Measurements from ENCODE around the gene MFSD11.
"Not testable (repeated sequence)": the region's sequence is repeated elsewhere in the genome, so short reads cannot be mapped to it uniquely, and the experiment has no call there.

The MFSD11 gene

GRCh38 chr17:76702076-76702475 is 35.8 kb upstream of the MFSD11 start:
- no peaks in the 10 kb centered on the region for H3K9me3 Mint-ChIP-seq
- peaks cover 22% of the 10 kb centered on the region for H3K27me3 Mint-ChIP-seq

DNA sequence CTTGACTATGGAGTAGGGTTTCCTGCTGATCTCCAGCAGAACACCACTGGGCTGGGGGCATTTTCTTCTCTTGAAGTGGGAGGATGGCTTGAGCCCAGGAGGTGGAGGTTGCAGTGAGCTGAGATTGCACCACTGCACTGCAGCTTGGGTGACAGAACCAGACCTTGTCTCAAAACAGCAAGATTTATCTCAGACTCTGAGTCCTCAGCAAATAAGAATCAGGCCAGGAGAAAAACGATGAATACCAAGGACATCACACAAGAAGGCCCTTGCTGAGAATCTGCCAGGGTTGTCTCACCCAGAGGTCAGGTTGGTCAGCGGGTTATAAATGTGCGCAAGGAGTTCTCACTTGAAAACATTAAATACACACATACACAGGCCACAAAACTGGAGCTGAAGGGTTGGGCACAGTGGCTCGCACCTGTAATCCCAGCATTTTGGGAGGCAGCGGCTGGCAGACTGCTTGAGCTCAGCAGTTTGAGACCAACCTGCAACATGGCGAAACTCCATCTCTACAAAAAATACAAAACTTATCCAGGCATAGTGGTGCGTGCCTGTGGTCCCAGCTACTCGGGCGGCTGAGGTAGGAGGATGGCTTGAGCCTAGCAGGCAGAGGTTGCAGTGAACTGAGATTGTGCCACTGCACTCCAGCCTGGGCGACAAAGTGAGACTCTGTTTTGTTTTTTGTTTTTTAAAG is 34.8 kb upstream of the MFSD11 start:
- peaks cover 6% of the 10 kb centered on the region for H3K4me1 Mint-ChIP-seq
- no peak overlapping the region for H3K27ac Mint-ChIP-seq
- H3K27me3 Mint-ChIP-seq: peaks cover 12% of the 10 kb centered on the region

More at GRCh38 chr17:76702076-76702475, 35.8 kb upstream of the MFSD11 start:
- no peak overlapping the region for H3K4me3 Mint-ChIP-seq
- no peak overlapping the region for H3K27ac Mint-ChIP-seq
- peaks cover 14% of the 10 kb centered on the region for H3K4me1 Mint-ChIP-seq
- H3K36me3 Mint-ChIP-seq: no peaks in the 10 kb centered on the region
- ATAC-seq: no peak

GRCh38 chr17:76704805-76705204 is 33.1 kb upstream of the MFSD11 start:
- Mint-ChIP-seq H3K4me3 (no peak overlapping the region), H3K4me1 (peaks cover 14% of the 10 kb centered on the region), H3K27me3 (no peaks in the 10 kb centered on the region), H3K36me3 (no peaks in the 10 kb centered on the region), H3K9me3 (no peaks in the 10 kb centered on the region), H3K27ac (no peak overlapping the region)
- no peak for ATAC-seq

More for the DNA sequence above, 34.8 kb upstream of the MFSD11 start:
- H3K9me3 Mint-ChIP-seq: no peaks in the 10 kb centered on the region
- ATAC-seq: no peak
- no peak overlapping the region for H3K4me3 Mint-ChIP-seq
- H3K36me3 Mint-ChIP-seq: no peaks in the 10 kb centered on the region

DNA sequence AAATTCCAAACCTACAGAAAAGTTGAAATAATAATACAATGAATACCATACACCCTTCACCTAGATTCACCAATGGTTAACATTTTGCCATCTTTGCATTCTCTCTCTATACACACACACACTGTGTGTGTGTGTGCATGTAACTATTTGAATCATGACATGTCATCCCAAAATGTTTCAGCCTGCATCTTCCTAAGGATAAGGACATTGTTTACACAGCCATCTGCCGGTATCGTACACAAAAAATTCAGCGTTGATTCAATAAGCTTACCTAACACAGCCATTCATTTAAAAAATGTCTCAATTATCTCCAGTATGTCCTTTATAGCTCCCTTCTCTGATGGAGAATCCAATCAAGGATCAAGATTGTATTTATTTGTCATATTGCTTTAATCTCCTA is 31.1 kb upstream of the MFSD11 start:
- no peak for ATAC-seq
- no peaks in the 10 kb centered on the region for H3K36me3 Mint-ChIP-seq
- no peaks in the 10 kb centered on the region for H3K27me3 Mint-ChIP-seq
- no peak overlapping the region for H3K27ac Mint-ChIP-seq
- H3K4me1 Mint-ChIP-seq: peaks cover 14% of the 10 kb centered on the region
- no peak overlapping the region for H3K4me3 Mint-ChIP-seq
- H3K9me3 Mint-ChIP-seq: no peaks in the 10 kb centered on the region

GRCh38 chr17:76707985-76708807 is 29.7 kb upstream of the MFSD11 start:
- no peak for ATAC-seq
- H3K9me3 Mint-ChIP-seq: no peaks in the 10 kb centered on the region
- H3K4me3 Mint-ChIP-seq: no peak overlapping the region
- H3K27me3 Mint-ChIP-seq: no peaks in the 10 kb centered on the region
- H3K36me3 Mint-ChIP-seq: peaks cover 5% of the 10 kb centered on the region
- peaks cover 14% of the 10 kb centered on the region for H3K4me1 Mint-ChIP-seq
- H3K27ac Mint-ChIP-seq: no peak overlapping the region

DNA sequence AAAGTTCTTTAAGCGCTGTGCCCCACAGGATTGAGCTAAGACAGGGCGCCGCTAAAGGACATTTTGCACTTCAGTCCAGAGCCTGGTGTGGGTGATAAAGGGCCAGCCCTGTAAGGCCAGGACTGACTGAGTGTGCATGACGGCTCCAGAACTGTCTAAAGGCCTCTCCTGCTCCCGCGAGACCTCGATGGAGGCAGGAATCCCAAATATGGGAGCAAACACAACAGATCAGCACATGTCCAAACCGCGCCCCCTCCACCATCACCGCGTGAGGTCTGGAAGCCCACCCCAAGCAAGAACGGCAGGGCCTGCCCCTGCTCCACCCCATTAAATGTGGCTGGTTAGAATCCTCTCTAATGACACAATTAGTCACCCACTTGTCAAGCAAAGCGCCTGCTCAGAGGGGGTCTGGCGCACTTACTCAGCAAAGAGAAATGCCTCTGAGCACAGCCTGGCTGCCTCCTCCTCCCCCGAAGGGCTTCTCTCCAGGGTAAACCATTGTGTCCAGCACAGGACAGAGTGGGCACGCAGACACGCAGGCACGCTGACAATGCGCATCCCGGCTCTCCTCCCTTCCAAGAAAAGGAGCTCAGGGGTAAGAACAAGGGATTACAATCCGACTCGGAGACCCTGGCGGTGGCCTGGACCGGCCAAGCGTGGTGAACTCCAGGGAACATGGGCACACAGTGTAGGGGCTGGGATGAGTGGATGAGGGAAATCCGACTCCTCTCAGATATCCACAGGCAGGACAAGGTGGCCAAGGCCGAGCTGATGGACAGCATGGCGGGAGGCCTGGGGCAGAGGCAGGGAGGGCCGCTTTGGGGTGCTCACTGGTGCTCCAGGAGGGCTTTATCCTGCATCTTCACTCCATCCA is 28.6 kb upstream of the MFSD11 start:
- ATAC-seq: no peak
- no peak overlapping the region for H3K27ac Mint-ChIP-seq

DNA sequence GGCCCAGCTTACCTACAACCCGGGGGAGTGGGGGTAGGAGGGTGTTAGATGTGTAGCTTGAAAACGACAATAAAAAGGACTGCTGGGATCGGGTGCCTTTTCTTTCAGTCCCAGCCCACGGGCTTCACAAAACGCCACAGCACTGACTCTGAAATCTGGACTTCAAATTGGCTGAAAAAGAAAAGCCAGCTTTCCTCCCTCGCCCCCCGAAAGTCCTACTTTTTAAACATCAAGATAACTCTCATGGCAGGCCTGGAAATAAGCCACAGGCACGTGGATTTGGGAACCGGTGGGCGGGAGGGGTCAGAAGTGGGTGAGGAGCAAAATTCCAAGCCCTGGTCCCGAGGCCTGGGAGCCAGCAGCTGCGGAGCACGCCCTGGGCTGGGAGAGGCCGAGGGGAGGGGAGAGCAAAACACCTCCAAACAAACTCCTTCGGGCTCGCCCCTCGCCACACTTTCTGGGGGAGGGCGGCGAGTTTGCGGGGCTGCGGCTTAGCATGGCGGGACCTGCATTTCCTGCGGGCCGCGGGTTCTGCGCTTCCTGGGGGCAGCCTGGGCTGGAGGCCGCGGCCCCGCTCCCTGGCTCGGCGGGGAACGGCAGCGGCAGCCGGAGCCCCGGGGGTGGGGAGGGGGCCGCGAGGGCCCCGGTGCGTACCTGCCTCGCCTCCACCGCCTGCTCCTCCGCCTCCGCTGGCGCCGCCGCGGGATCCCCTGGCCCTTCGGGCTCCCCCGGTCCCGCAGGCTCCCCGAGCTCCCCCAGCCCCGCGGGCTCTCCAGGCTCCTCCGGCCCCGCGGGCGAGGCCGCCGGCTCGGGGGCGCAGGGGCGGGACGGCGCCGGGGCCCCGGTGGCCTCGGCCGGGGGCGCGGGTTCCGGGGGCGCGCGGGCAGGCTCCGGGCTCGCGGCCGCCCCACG is 27.7 kb upstream of the MFSD11 start:
- Mint-ChIP-seq H3K36me3 (peaks cover 25% of the 10 kb centered on the region), H3K4me3 (peak overlapping the region; percentile 44), H3K4me1 (peaks cover 26% of the 10 kb centered on the region)
- H3K9me3 Mint-ChIP-seq, H3K27ac Mint-ChIP-seq, H3K27me3 Mint-ChIP-seq: not testable (repeated sequence)
- peak; percentile 64 for ATAC-seq

More for the DNA sequence above, 28.6 kb upstream of the MFSD11 start:
- Mint-ChIP-seq H3K27me3 (no peaks in the 10 kb centered on the region), H3K4me3 (peak overlapping the region; percentile 44), H3K9me3 (no peaks in the 10 kb centered on the region), H3K4me1 (peaks cover 17% of the 10 kb centered on the region), H3K36me3 (peaks cover 16% of the 10 kb centered on the region)

DNA sequence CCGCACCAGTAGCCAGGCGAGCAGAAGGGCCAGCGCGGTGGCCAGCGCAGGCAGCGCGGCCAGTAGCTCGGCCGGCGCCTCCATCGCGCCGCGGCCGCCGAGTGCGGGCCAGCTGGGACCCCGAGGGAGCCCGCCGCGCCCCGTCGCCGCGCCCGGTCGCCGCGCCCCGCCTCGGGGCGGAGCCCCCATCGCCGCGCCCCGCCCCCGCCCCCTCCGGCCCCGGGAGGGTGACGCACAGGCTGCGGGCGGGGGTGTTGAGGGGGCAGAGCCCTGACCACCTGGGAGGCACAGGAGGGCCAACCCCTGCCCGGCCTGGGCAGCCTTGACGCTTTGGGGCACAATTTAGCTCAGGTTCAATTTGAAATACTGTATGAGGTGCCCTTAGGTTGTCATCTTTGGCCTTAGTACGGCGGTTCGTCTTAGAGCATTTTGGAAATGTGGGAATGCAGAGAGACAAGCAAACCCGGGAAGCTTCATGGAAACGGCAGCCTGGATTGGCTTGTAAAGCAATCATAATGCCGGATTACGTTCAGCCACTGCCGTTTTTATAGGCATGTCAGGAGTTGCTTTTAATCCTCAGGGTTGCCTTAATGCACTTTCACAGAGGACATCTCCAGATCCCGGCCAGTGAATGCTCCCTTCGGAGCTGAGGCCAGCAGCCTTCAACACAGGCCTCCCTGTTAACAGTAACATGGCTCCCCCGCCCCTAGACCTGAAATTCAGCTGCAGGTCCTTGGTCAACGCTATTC is 26.9 kb upstream of the MFSD11 start, which contains the start of gene MXRA7:
Gene MXRA7 (minus strand): TSS at position 103 of the 749 bp plus-strand sequence. CDS start 19 bp downstream, at position 84.
- H3K9me3 Mint-ChIP-seq: no peaks in the 10 kb centered on the region
- ATAC-seq: peak; percentile 84
- H3K27me3 Mint-ChIP-seq: no peaks in the 10 kb centered on the region
- H3K36me3 Mint-ChIP-seq: peaks cover 33% of the 10 kb centered on the region
- H3K4me1 Mint-ChIP-seq: peaks cover 35% of the 10 kb centered on the region
- H3K4me3 Mint-ChIP-seq: peak within 1 kb of the TSS; percentile 61
- H3K27ac Mint-ChIP-seq: no peak within 1 kb of the TSS

GRCh38 chr17:76712321-76712720 is 25.6 kb upstream of the MFSD11 start:
- H3K4me3 Mint-ChIP-seq, H3K27ac Mint-ChIP-seq: not testable (repeated sequence)
- H3K4me1 Mint-ChIP-seq: peaks cover 41% of the 10 kb centered on the region

DNA sequence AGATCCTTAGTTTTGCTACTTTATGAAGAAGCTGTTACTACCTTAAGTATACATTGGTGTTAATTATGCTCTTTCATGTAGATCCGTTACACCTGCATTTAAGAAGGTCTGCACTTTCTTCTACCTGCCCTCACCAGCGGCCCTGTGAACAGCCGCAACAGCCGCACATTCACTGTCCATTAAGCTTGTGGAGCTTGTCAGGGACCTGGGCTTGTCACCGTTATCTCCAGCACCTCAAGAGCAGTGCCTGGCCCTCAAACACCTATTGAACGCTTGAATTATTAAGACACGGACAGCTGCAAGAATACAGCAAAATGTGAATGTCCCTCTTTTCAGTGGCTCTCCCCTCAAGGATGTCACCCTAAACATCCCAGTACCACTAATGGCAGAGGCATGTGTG is 24.2 kb upstream of the MFSD11 start:
- no peak overlapping the region for H3K4me3 Mint-ChIP-seq
- peaks cover 52% of the 10 kb centered on the region for H3K36me3 Mint-ChIP-seq
- no peak for ATAC-seq
- no peak overlapping the region for H3K27ac Mint-ChIP-seq
- H3K4me1 Mint-ChIP-seq: peaks cover 41% of the 10 kb centered on the region
- no peaks in the 10 kb centered on the region for H3K27me3 Mint-ChIP-seq
- no peaks in the 10 kb centered on the region for H3K9me3 Mint-ChIP-seq

More at GRCh38 chr17:76712321-76712720, 25.6 kb upstream of the MFSD11 start:
- not testable (repeated sequence) for H3K27me3 Mint-ChIP-seq, H3K9me3 Mint-ChIP-seq, ATAC-seq
- peaks cover 46% of the 10 kb centered on the region for H3K36me3 Mint-ChIP-seq

- ATAC-seq: no peak
- Mint-ChIP-seq H3K36me3 (peaks cover 55% of the 10 kb centered on the region), H3K4me3 (no peak overlapping the region), H3K27me3 (no peaks in the 10 kb centered on the region), H3K27ac (no peak overlapping the region), H3K9me3 (no peaks in the 10 kb centered on the region), H3K4me1 (peaks cover 38% of the 10 kb centered on the region)
Observed at GRCh38 chr17:76714336-76714735, 23.6 kb upstream of the MFSD11 start.

DNA sequence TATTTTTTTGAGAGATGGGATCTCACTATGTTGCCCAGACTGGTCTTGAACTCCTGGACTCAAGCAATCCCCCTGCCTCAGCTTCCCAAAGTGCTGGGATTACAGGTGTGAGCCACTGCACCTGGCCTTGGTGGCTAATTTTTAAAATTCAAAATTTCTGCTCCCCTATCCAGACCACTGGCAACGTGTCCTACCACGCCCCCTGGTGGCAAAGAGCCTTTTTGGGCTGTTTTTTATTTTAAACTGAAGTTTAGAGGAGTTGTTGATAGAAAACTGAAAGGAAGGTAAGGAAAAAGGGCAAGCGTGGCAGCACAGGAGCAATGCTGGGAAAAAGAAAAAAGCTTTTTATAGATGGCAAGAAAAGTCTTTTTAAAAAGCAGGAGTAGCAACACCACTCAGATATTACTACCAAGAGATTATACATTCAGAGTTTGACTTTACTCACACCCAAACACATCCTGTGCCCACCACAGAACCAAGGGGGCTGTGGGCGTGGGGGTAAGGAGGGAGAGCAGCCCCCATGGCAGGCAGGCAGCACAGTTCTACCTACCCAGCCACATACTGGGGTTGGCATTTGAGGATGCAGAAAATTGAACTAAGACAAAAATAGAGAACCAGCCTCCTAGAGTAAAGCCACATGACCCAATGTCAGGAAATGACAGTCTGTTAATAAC is 23.0 kb upstream of the MFSD11 start:
- Mint-ChIP-seq H3K27me3 (no peaks in the 10 kb centered on the region), H3K36me3 (peaks cover 59% of the 10 kb centered on the region), H3K4me3 (peak overlapping the region; percentile 1), H3K4me1 (peaks cover 33% of the 10 kb centered on the region), H3K27ac (peak overlapping the region; percentile 80), H3K9me3 (no peaks in the 10 kb centered on the region)
- ATAC-seq: peak; percentile 63

DNA sequence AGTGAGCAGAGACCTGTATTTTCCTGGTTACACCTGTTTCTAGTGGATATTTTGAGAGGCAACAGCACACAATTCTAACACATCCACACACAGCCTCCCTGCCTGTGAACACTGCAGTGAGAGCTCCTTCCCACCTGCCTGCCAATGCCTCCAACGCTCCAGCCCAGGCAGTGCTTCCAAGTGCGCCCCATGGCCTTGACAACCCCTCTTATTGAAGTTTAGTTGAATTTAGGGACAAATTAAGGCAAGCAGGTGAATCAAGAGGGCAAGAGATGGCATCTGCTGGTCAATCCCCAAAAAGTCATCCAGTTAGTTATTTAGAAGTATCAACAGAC is 22.5 kb upstream of the MFSD11 start:
- H3K4me3 Mint-ChIP-seq: peak overlapping the region; percentile 1
- H3K36me3 Mint-ChIP-seq: peaks cover 64% of the 10 kb centered on the region
- no peaks in the 10 kb centered on the region for H3K9me3 Mint-ChIP-seq
- H3K27me3 Mint-ChIP-seq: no peaks in the 10 kb centered on the region
- ATAC-seq: no peak
- peak overlapping the region; percentile 80 for H3K27ac Mint-ChIP-seq
- H3K4me1 Mint-ChIP-seq: peaks cover 34% of the 10 kb centered on the region

Measured in stimulated activated memory B cell treated with anti-CD40 and anti-IgM and Interleukin-4, amounts not matched to agents 10 μg/mL and 1 μg/mL and 100 μg/mL, for 72 hours (primary cell).